Right lung (tissue), 5 donors: ENCODE data around the gene ALPL. TPM values are rescaled to one million over a fixed set of nuclear protein-coding genes. Genes with fewer than 3 reads are reported as not detected.

Source experiments
- DNase-seq, 2 donors: peaks; one replicate each; pipeline ENCODE4 v3.0.0-alpha.2; 2013
- polyA plus RNA-seq, 5 donors: library from polyadenylated mRNA; unstranded; fragments of 120-200 nt; gene quantifications; one replicate each; pipeline versions ENCODE4 v1.2.1 to v1.2.3, GENCODE V29; 2013; ENCODE audit warnings: inconsistent platforms in 1 of 5, low replicate concordance in 1 of 5; ENCODE audit not compliant: insufficient read length in 5 of 5, insufficient read depth in 1 of 5

ALPL gene
- polyA plus RNA-seq, 5 donors: 1.0 to 2.2 (median 1.7) TPM

GRCh38 chr1:21576031-21576797 lies 67.0 kb downstream of the ALPL start:
- no peak for DNase-seq

GRCh38 chr1:21576798-21577187 lies 67.6 kb downstream of the ALPL start:
- no peak for DNase-seq

- no peak for DNase-seq
Measured at GRCh38 chr1:21577324-21577723, 68.1 kb downstream of the ALPL start.

- DNase-seq: no peak
Measured at GRCh38 chr1:21577933-21578332, 68.7 kb downstream of the ALPL start.

- DNase-seq: no peak
Measured at GRCh38 chr1:21579791-21580190, 70.6 kb downstream of the ALPL start.

GRCh38 chr1:21584096-21584495 lies 74.9 kb downstream of the ALPL start:
- no peak for DNase-seq

GRCh38 chr1:21585037-21585436 lies 75.8 kb downstream of the ALPL start:
- DNase-seq: no peak

- DNase-seq: no peak
Measured at GRCh38 chr1:21586222-21586621, 77.0 kb downstream of the ALPL start.

- peak in 1 of 2 donors; percentile 17 for DNase-seq
Measured at GRCh38 chr1:21586846-21587601, 77.8 kb downstream of the ALPL start.

- no peak for DNase-seq
Measured at GRCh38 chr1:21587602-21587953, 78.4 kb downstream of the ALPL start.

- DNase-seq: no peak
Measured at GRCh38 chr1:21589618-21590017, 80.4 kb downstream of the ALPL start.

- DNase-seq: no peak
Measured at GRCh38 chr1:21590126-21590880, 81.1 kb downstream of the ALPL start.

- DNase-seq: no peak
Measured at GRCh38 chr1:21590934-21591333, 81.7 kb downstream of the ALPL start.

- DNase-seq: no peak
Measured at GRCh38 chr1:21592086-21592865, 83.1 kb downstream of the ALPL start.

- no peak for DNase-seq
Measured at GRCh38 chr1:21593231-21593630, 84.0 kb downstream of the ALPL start.

- no peak for DNase-seq
Measured at GRCh38 chr1:21594501-21594900, 85.3 kb downstream of the ALPL start.

- no peak for DNase-seq
Measured at GRCh38 chr1:21594935-21595897, 86.0 kb downstream of the ALPL start.

- no peak for DNase-seq
Measured at GRCh38 chr1:21596174-21596573, 87.0 kb downstream of the ALPL start.

GRCh38 chr1:21596628-21597027 lies 87.4 kb downstream of the ALPL start:
- no peak for DNase-seq

- no peak for DNase-seq
Measured at GRCh38 chr1:21597753-21598152, 88.5 kb downstream of the ALPL start.

- no peak for DNase-seq
Measured at GRCh38 chr1:21598417-21598816, 89.2 kb downstream of the ALPL start.
